Thyroid gland (tissue), 4 donors: ENCODE data around the gene CXCR6. TPM values are rescaled to one million over a fixed set of nuclear protein-coding genes. Genes with fewer than 3 reads are reported as not detected.
A peak's percentile ranks its signal among the peaks of the same experiment; 100 is the strongest.

Source experiments
- DNase-seq, 2 donors: peaks; one replicate each; pipeline ENCODE4 v3.0.0-alpha.2; 2019
- H3K27ac ChIP-seq, 3 donors: fragments of 200-600 bp; sonication (generic); 1 replicate in 2 of 3; 2 replicates in 1 of 3; pipeline ENCODE4 v1.5.1; 2016 to 2019; ENCODE audit warnings: mild to moderate bottlenecking in 1 of 3, moderate library complexity in 1 of 3
- H3K27me3 ChIP-seq: fragments of 200-600 bp; sonication (generic); one replicate; pipeline ENCODE4 v1.5.1; 2019
- H3K36me3 ChIP-seq, 2 donors: fragments of 200-600 bp; sonication (generic); one replicate each; pipeline ENCODE4 v1.5.1; 2016 to 2019
- H3K4me1 ChIP-seq, 2 donors: fragments of 200-600 bp; sonication (generic); one replicate each; pipeline ENCODE4 v1.5.1; 2017 to 2019
- H3K4me3 ChIP-seq, 3 donors: fragments of 200-600 bp; sonication (generic); replicated peaks in 1 of 3; 1 replicate in 2 of 3; 2 replicates in 1 of 3; pipeline ENCODE4 v1.5.1; 2016; ENCODE audit warnings: mild to moderate bottlenecking in 1 of 3
- H3K9me3 ChIP-seq: fragments of 200-600 bp; sonication (generic); one replicate; pipeline ENCODE4 v1.5.1; 2017
- CTCF ChIP-seq, 6 experiments: fragments of 200-600 bp in 3 of 6; fragments of 450-650 bp in 3 of 6; sonication (generic) in 3 of 6; IDR thresholded peaks; one replicate each; pipeline ENCODE4 v1.5.1; 2016 to 2019; ENCODE audit warnings: antibody characterized with exemption in 6 of 6, mild to moderate bottlenecking in 2 of 6, inconsistent platforms in 1 of 6, moderate library complexity in 1 of 6
- POLR2A ChIP-seq, 2 donors: fragments of 450-650 bp; IDR thresholded peaks; one replicate each; pipeline ENCODE4 v1.6.1; 2017; ENCODE audit warnings: antibody characterized with exemption in 2 of 2, mild to moderate bottlenecking in 2 of 2, moderate library complexity in 1 of 2
- whole genome bisulfite sequencing, 2 donors: methylation state at CpG; one replicate each; pipeline ENCODE4 v1.1.5; 2017; 5-methylcytosine and 5-hydroxymethylcytosine counted together
- intact Hi-C: fragments of 100-400 bp; cut with DNase I; formaldehyde crosslinking; loops from one replicate; pipeline ENCODE4 v1.15.1; 2023
- total RNA-seq, 4 donors: library from RNA; depleted of rRNA; stranded (reverse); fragments of >200 nt; gene quantifications; one replicate each; pipeline ENCODE4 v1.2.3, GENCODE V29; 2016

The CXCR6 gene
- total RNA-seq, 4 donors from 2014 or later, result 2.1 to 4.4 (median 3.4) TPM

- no peaks in the 10 kb centered on the region for H3K9me3 ChIP-seq
- peaks cover 7 to 8% of the 10 kb centered on the region in 2 donors for H3K36me3 ChIP-seq
- H3K27ac ChIP-seq, result peak overlapping the region; percentile 79 to 84 (median 80)
- WGBS, 2 donors, result 74 to 87% methylated on average over 4 of the region's 4 CpGs
- intact Hi-C loops, result no loop called here
- peaks cover 77 to 93% of the 10 kb centered on the region in 2 donors for H3K4me1 ChIP-seq
- no peak overlapping the region for H3K4me3 ChIP-seq
- TF ChIP-seq CTCF (IDR thresholded peaks at IDR 0.05), result no peak
- TF ChIP-seq POLR2A (IDR thresholded peaks at IDR 0.05), result no peak
- no peak for DNase-seq
- no peaks in the 10 kb centered on the region for H3K27me3 ChIP-seq
These were observed 45.1 kb downstream of the CXCR6 start for GRCh38 chr3:45988362-45988761.

GRCh38 chr3:45988804-45989203 lies 45.5 kb downstream of the CXCR6 start:
- no peak overlapping the region for H3K4me3 ChIP-seq
- no peaks in the 10 kb centered on the region for H3K9me3 ChIP-seq
- TF ChIP-seq POLR2A (IDR thresholded peaks at IDR 0.05) (no peak), CTCF (IDR thresholded peaks at IDR 0.05) (no peak)
- peaks cover 2 to 6% of the 10 kb centered on the region in 2 donors for H3K36me3 ChIP-seq
- no peaks in the 10 kb centered on the region for H3K27me3 ChIP-seq
- peaks cover 78 to 95% of the 10 kb centered on the region in 2 donors for H3K4me1 ChIP-seq
- no peak for DNase-seq
- WGBS, 2 donors, result 77 to 84% methylated on average over 2 of the region's 2 CpGs
- H3K27ac ChIP-seq, result peak overlapping the region; percentile 34 to 84 (median 80)
- intact Hi-C loops, result no loop called here

GRCh38 chr3:45990181-45990580 lies 46.9 kb downstream of the CXCR6 start:
- intact Hi-C loops, result loop anchor here (5.0 kb wide), 1 partner anchor 38 kb away; no protein-coding TSS in a partner anchor
- TF ChIP-seq POLR2A (IDR thresholded peaks at IDR 0.05) (no peak), CTCF (IDR thresholded peaks at IDR 0.05) (no peak)
- DNase-seq, result no peak
- Histone ChIP-seq H3K9me3 (no peaks in the 10 kb centered on the region), H3K4me1 (peaks cover 72 to 91% of the 10 kb centered on the region in 2 donors), H3K27ac (peak overlapping the region; percentile 34 to 84 (median 80)), H3K27me3 (no peaks in the 10 kb centered on the region), H3K36me3 (no peaks in the 10 kb centered on the region), H3K4me3 (no peak overlapping the region)
- 35 to 53% methylated on average over 3 of the region's 3 CpGs for WGBS, 2 donors

GRCh38 chr3:45991341-45991740 lies 48.1 kb downstream of the CXCR6 start:
- TF ChIP-seq POLR2A (IDR thresholded peaks at IDR 0.05) (no peak), CTCF (IDR thresholded peaks at IDR 0.05) (no peak)
- no peaks in the 10 kb centered on the region for H3K9me3 ChIP-seq
- intact Hi-C loops, result loop anchor here (5.0 kb wide), 1 partner anchor 39 kb away; no protein-coding TSS in a partner anchor
- WGBS, 2 donors, result 84 to 88% methylated on average over 5 to 6 of the region's 6 CpGs
- no peaks in the 10 kb centered on the region for H3K27me3 ChIP-seq
- peaks cover 63 to 84% of the 10 kb centered on the region in 2 donors for H3K4me1 ChIP-seq
- peak overlapping the region; percentile 32 to 94 (median 54) for H3K27ac ChIP-seq
- H3K4me3 ChIP-seq, result no peak overlapping the region
- H3K36me3 ChIP-seq, result no peaks in the 10 kb centered on the region
- no peak for DNase-seq

GRCh38 chr3:45992133-45992729 lies 49.0 kb downstream of the CXCR6 start:
- Histone ChIP-seq H3K4me3 (no peak overlapping the region), H3K36me3 (no peaks in the 10 kb centered on the region), H3K9me3 (no peaks in the 10 kb centered on the region), H3K27me3 (no peaks in the 10 kb centered on the region), H3K4me1 (peaks cover 55 to 76% of the 10 kb centered on the region in 2 donors), H3K27ac (peak overlapping the region; percentile 50 to 94 (median 54))
- TF ChIP-seq CTCF (IDR thresholded peaks at IDR 0.05) (no peak), POLR2A (IDR thresholded peaks at IDR 0.05) (no peak)
- DNase-seq, result peak in 1 of 2 donors; percentile 18
- WGBS, 2 donors, result 73 to 78% methylated on average over 1 to 2 of the region's 2 CpGs
- intact Hi-C loops, result loop anchor here (5.0 kb wide), 1 partner anchor 40 kb away; no protein-coding TSS in a partner anchor
